IMR-90 (cell line): ENCODE data around the gene SRR. TPM values are rescaled to one million over a fixed set of nuclear protein-coding genes. Genes with fewer than 3 reads are reported as not detected.
A peak's percentile ranks its signal among the peaks of the same experiment; 100 is the strongest.

Experiments
- ATAC-seq: fragments of 200-7000 bp; cut with Tn5 transposase; 2 replicates; pipeline ENCODE4 v1.9.1; 2020; ENCODE audit warnings: low read depth, mild to moderate bottlenecking, moderate library complexity
- BruUV-seq: library from RNA; stranded (reverse); fragments of 400-500 nt; replicated peaks from 2 replicates; lab custom pipeline; 2021; lab: Mats Ljungman, UMichigan
- CTCF ChIA-PET: fragments of 300-600 bp; formaldehyde crosslinking; extraction: SDS; loops from one replicate; lab custom pipeline; 2021; ENCODE audit warnings: antibody characterized with exemption; lab: Yijun Ruan, JAX
- POLR2A ChIA-PET: fragments of 300-600 bp; sonication (Branson Sonifier 250); formaldehyde crosslinking; loops from one replicate; lab custom pipeline; 2022; ENCODE audit warnings: antibody characterized with exemption; ENCODE audit not compliant: unreplicated experiment; lab: Charles Lee
- DNase-seq: peaks from one replicate; pipeline ENCODE4 v3.0.0; 2013
- H2AFZ ChIP-seq: replicated peaks from 2 replicates; pipeline ENCODE3; 2013; ENCODE audit warnings: low read length, mild to moderate bottlenecking; ENCODE audit not compliant: poor library complexity
- H2AK5ac ChIP-seq: 2 replicates; pipeline ENCODE4 v1.6.1; 2013; ENCODE audit warnings: low read depth, low read length, inconsistent platforms
- H2AK9ac ChIP-seq: replicated peaks from 2 replicates; pipeline ENCODE3; 2013; ENCODE audit warnings: mild to moderate bottlenecking, low read depth, low read length, moderate library complexity; ENCODE audit not compliant: poor library complexity
- H2BK120ac ChIP-seq: 2 replicates; pipeline ENCODE4 v1.6.1; 2013; ENCODE audit warnings: low read depth, low read length, inconsistent platforms
- H2BK15ac ChIP-seq: 3 replicates; pipeline ENCODE4 v1.6.1; 2013; ENCODE audit warnings: low read depth, low read length, inconsistent platforms
- H2BK20ac ChIP-seq: 2 replicates; pipeline ENCODE4 v1.6.1; 2013; ENCODE audit warnings: low read depth, mild to moderate bottlenecking, inconsistent platforms, low read length, moderate library complexity
- H2BK5ac ChIP-seq: 2 replicates; pipeline ENCODE4 v1.6.1; 2013; ENCODE audit warnings: mild to moderate bottlenecking, low read depth, low read length, inconsistent platforms; ENCODE audit not compliant: poor library complexity, severe bottlenecking
- H3K14ac ChIP-seq: replicated peaks from 2 replicates; pipeline ENCODE4 v1.6.1; 2013; ENCODE audit warnings: low read depth, low read length, inconsistent platforms
- H3K18ac ChIP-seq: 2 replicates; pipeline ENCODE4 v1.6.1; 2013; ENCODE audit warnings: low read depth, low read length, control low read depth
- H3K23ac ChIP-seq: 2 replicates; pipeline ENCODE4 v1.6.1; 2013; ENCODE audit warnings: low read depth, low read length, inconsistent platforms
- H3K27ac ChIP-seq: 2 replicates; pipeline ENCODE4 v1.5.1; 2013; ENCODE audit warnings: mild to moderate bottlenecking, control low read depth, low read length; ENCODE audit not compliant: insufficient read depth
- H3K27me3 ChIP-seq: 2 replicates; pipeline ENCODE4 v1.6.1; 2013; ENCODE audit warnings: low read length; ENCODE audit not compliant: control insufficient read depth, insufficient read depth
- H3K36me3 ChIP-seq: 2 replicates; pipeline ENCODE4 v1.6.1; 2013; ENCODE audit warnings: low read length, mixed read lengths; ENCODE audit not compliant: control insufficient read depth, insufficient read depth
- H3K4ac ChIP-seq: 2 replicates; pipeline ENCODE4 v1.6.1; 2013; ENCODE audit warnings: low read depth, low read length, inconsistent platforms
- H3K4me1 ChIP-seq: 2 replicates; pipeline ENCODE4 v1.6.1; 2013; ENCODE audit warnings: low read length, mixed read lengths; ENCODE audit not compliant: control insufficient read depth, insufficient read depth
- H3K4me2 ChIP-seq: 2 replicates; pipeline ENCODE4 v1.6.1; 2013; ENCODE audit warnings: low read depth, mild to moderate bottlenecking, control low read depth, low read length, moderate library complexity
- H3K4me3 ChIP-seq: 2 replicates; pipeline ENCODE4 v1.5.1; 2013; ENCODE audit warnings: low read depth, mild to moderate bottlenecking, control low read depth, low read length, moderate library complexity; ENCODE audit not compliant: insufficient read depth
- H3K56ac ChIP-seq: 2 replicates; pipeline ENCODE4 v1.6.1; 2013; ENCODE audit warnings: low read length, inconsistent platforms; ENCODE audit not compliant: insufficient read depth; ENCODE audit errors: extremely low read depth
- H3K79me1 ChIP-seq, 2 experiments: 2 replicates each; pipeline ENCODE4 v1.6.1; 2013; ENCODE audit warnings: low read length in 2 of 2, inconsistent platforms in 1 of 2, low read depth in 1 of 2
- H3K9ac ChIP-seq: 2 replicates; pipeline ENCODE4 v1.6.1; 2013; ENCODE audit warnings: low read depth, low read length, control low read depth
- H3K9me1 ChIP-seq: 2 replicates; pipeline ENCODE4 v1.6.1; 2013; ENCODE audit warnings: low read length, inconsistent platforms; ENCODE audit not compliant: insufficient read depth
- H3K9me3 ChIP-seq: 2 replicates; pipeline ENCODE4 v1.6.1; 2013; ENCODE audit warnings: low read length; ENCODE audit not compliant: control insufficient read depth, insufficient read depth
- H4K20me1 ChIP-seq: 2 replicates; pipeline ENCODE4 v1.6.1; 2013; ENCODE audit warnings: low read length, inconsistent platforms; ENCODE audit not compliant: insufficient read depth
- H4K5ac ChIP-seq: 2 replicates; pipeline ENCODE4 v1.6.1; 2013; ENCODE audit warnings: mild to moderate bottlenecking, low read depth, low read length, control low read depth
- H4K8ac ChIP-seq, 2 experiments: 2 replicates each; pipeline ENCODE4 v1.6.1; 2013; ENCODE audit warnings: low read depth in 2 of 2, low read length in 2 of 2, control low read depth in 1 of 2, inconsistent platforms in 1 of 2
- H4K91ac ChIP-seq: 2 replicates; pipeline ENCODE4 v1.6.1; 2013; ENCODE audit warnings: low read depth, low read length, inconsistent platforms; ENCODE audit not compliant: insufficient read depth
- BHLHE40 ChIP-seq: fragments of 150-350 bp; IDR thresholded peaks from 2 replicates; pipeline ENCODE4 v1.6.1; 2016; ENCODE audit warnings: mild to moderate bottlenecking, low read depth, low read length
- CEBPB ChIP-seq: IDR thresholded peaks from 2 replicates; pipeline ENCODE4 v1.6.1; 2012; ENCODE audit warnings: low read depth, low read length, improper control_type of control experiment
- CHD1 ChIP-seq: IDR thresholded peaks from 2 replicates; pipeline ENCODE4 v1.6.1; 2012; ENCODE audit warnings: low read depth, low read length, improper control_type of control experiment
- ELK1 ChIP-seq: fragments of 150-350 bp; IDR thresholded peaks from 2 replicates; pipeline ENCODE4 v1.6.1; 2016; ENCODE audit warnings: low read depth, mild to moderate bottlenecking, low read length, moderate library complexity, borderline replicate concordance
- FOS ChIP-seq: fragments of 150-350 bp; IDR thresholded peaks from 2 replicates; pipeline ENCODE4 v1.6.1; 2016; ENCODE audit warnings: low read depth, low read length
- MAFK ChIP-seq: IDR thresholded peaks from 2 replicates; pipeline ENCODE4 v1.6.1; 2012; ENCODE audit warnings: low read depth, low read length, improper control_type of control experiment
- MAZ ChIP-seq: IDR thresholded peaks from 2 replicates; pipeline ENCODE4 v1.6.1; 2012; ENCODE audit warnings: low read depth, mild to moderate bottlenecking, low read length, improper control_type of control experiment, moderate library complexity, borderline replicate concordance
- MXI1 ChIP-seq: IDR thresholded peaks from 2 replicates; pipeline ENCODE4 v1.6.1; 2012; ENCODE audit warnings: low read depth, mild to moderate bottlenecking, low read length, moderate library complexity, borderline replicate concordance
- NFE2L2 ChIP-seq: fragments of 150-350 bp; IDR thresholded peaks from 2 replicates; pipeline ENCODE4 v1.6.1; 2016; ENCODE audit warnings: low read depth, mild to moderate bottlenecking, low read length
- POLR2A ChIP-seq: IDR thresholded peaks from 2 replicates; pipeline ENCODE4 v1.6.1; 2012; ENCODE audit warnings: mild to moderate bottlenecking, low read depth, low read length
- RCOR1 ChIP-seq: IDR thresholded peaks from 2 replicates; pipeline ENCODE4 v1.6.1; 2012; ENCODE audit warnings: mild to moderate bottlenecking, low read length, improper control_type of control experiment; ENCODE audit not compliant: insufficient replicate concordance
- RFX5 ChIP-seq: IDR thresholded peaks from 2 replicates; pipeline ENCODE4 v1.8.0; 2012; ENCODE audit warnings: low read depth, mild to moderate bottlenecking, low read length, moderate library complexity
- SMC3 ChIP-seq: fragments of 150-350 bp; IDR thresholded peaks from 2 replicates; pipeline ENCODE4 v1.6.1; 2016; ENCODE audit warnings: low read depth, mild to moderate bottlenecking, antibody characterized with exemption, low read length, moderate library complexity
- WGBS, 2 experiments: methylation state at CpG; one replicate each; pipeline versions ENCODE4 v1.1.5 to v1.1.7; 2013; ENCODE audit warnings: missing lambda C conversion rate in 2 of 2; ENCODE audit not compliant: insufficient read length in 1 of 2; ENCODE audit errors: extremely low coverage in 2 of 2; 5-methylcytosine and 5-hydroxymethylcytosine counted together
- dilution Hi-C: fragments of 300-500 bp; cut with HindIII; formaldehyde crosslinking; loops from one replicate; pipeline ENCODE4 v1.14.3; 2018; ENCODE audit warnings: low sequenced_read_pairs; ENCODE audit not compliant: unreplicated experiment
- in situ Hi-C: fragments of 300-500 bp; cut with MboI; formaldehyde crosslinking; loops from 3 replicates; pipeline ENCODE4 v1.14.3; 2019; ENCODE audit warnings: low sequenced_read_pairs, inconsistent platforms, mixed read lengths
- intact Hi-C: fragments of 100-400 bp; cut with micrococcal nuclease; formaldehyde crosslinking; loops from 2 replicates; pipeline ENCODE4 v1.10.0; 2022
- polyA plus RNA-seq, 3 experiments: library from polyadenylated mRNA; depleted of rRNA; stranded (reverse); fragments of >200 nt; gene quantifications; 2 replicates each; pipeline ENCODE4 v1.2.3, GENCODE V29; 2012; ENCODE audit warnings: low replicate concordance in 1 of 3
- total RNA-seq: library from RNA; depleted of rRNA; stranded (reverse); fragments of >200 nt; gene quantifications from 2 replicates; pipeline ENCODE4 v1.2.3, GENCODE V29; 2012
- TF ChIP-seq, protein P1 (sequence below): fragments of 150-350 bp; IDR thresholded peaks from 2 replicates; pipeline ENCODE4 v1.6.1; 2017; ENCODE audit warnings: mild to moderate bottlenecking, antibody characterized with exemption, low read length, low read depth
- TF ChIP-seq, protein P2 (sequence below): conservative IDR thresholded peaks from 2 replicates; pipeline ENCODE4 v1.5.1; 2012; ENCODE audit warnings: mild to moderate bottlenecking, low read depth, low read length, improper control_type of control experiment

The SRR gene
- total and polyA plus RNA-seq, 2 of the 4 experiments (the other 2 are of a cell fraction), result 14.5 to 52.7 TPM

DNA sequence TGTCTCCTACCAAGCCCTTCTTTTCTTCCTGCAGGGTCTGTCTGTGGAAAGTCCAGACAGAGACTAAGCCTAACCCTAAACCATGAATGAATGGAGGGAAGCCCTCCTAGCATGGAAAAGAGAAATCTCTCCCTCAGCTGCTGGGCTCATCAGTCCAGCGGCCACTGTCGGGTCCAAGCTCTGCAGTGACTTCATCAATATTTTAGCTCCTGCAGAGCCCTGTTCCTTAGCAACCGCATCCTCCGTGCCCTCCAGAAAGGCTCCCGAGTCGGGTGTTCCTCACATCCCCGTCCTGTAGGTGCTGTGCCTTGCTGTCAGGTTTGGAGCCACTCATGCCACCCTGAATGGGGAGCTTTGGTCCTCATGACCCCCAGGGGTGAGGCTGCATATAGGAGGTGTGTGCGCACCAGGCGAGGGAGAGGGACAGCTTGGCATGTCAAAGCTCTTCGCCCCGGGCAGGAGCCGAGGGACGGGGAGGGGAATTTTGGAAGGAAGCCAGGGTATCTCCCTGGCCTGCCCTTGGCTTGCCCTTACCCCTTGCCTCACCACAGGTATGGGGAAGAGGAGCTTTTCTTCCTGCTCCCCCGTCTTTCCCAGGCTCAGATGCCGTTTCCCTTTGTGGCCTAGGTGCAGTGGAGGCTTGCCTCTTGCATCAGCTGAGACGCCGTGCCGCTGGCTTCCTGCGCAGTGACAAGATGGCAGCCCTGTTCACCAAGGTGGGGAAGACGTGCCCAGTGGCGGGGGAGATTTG is 57.4 kb downstream of the SRR start:
- H2AK5ac ChIP-seq, result peak overlapping the region; percentile 86; the same call in 1 of the 2 replicates
- H3K79me1 ChIP-seq, result peaks cover 5 to 20% of the 10 kb centered on the region in 2 experiments; a peak in 2 of 4 replicates
- no peak overlapping the region for H4K5ac ChIP-seq
- no peak overlapping the region for H2BK5ac ChIP-seq
- 90% methylated on average over 6 of the region's 21 CpGs; no CpG with 5 or more reads in 1 of the 2 experiments for WGBS, 2 experiments
- no peak overlapping the region for H3K4me3 ChIP-seq
- H3K27ac ChIP-seq, result no peak overlapping the region
- H4K20me1 ChIP-seq, result peaks cover 33% of the 10 kb centered on the region
- H3K18ac ChIP-seq, result no peak overlapping the region
- H4K91ac ChIP-seq, result no peak overlapping the region
- no peak overlapping the region for H3K56ac ChIP-seq
- H3K9me1 ChIP-seq, result peaks cover 23% of the 10 kb centered on the region
- H3K4ac ChIP-seq, result no peak overlapping the region
- H2AFZ ChIP-seq, result peak overlapping the region; percentile 41
- no peaks in the 10 kb centered on the region for H3K9me3 ChIP-seq
- ATAC-seq, result no peak
- dilution Hi-C loops, result no loop called here
- peak overlapping the region; percentile 77 for H2AK9ac ChIP-seq
- no peak overlapping the region for H3K23ac ChIP-seq
- no peaks in the 10 kb centered on the region for H3K27me3 ChIP-seq
- H2BK15ac ChIP-seq, result no peak overlapping the region; the same call in 2 of the 3 replicates
- H2BK120ac ChIP-seq, result no peak overlapping the region
- in situ Hi-C loops, result no loop called here
- no peak overlapping the region for H3K9ac ChIP-seq
- no peak for DNase-seq
- intact Hi-C loops, result no loop called here
- H3K4me1 ChIP-seq, result peaks cover 8% of the 10 kb centered on the region
- H2BK20ac ChIP-seq, result no peak overlapping the region
- CTCF ChIA-PET, result no interaction called here
- no peak overlapping the region for H3K4me2 ChIP-seq
- H3K14ac ChIP-seq, result no peak overlapping the region
- POLR2A ChIA-PET, result no interaction called here
- H4K8ac ChIP-seq, result no peak overlapping the region
- H3K36me3 ChIP-seq, result peaks cover 37% of the 10 kb centered on the region
- BruUV-seq, result no TSS peak
- no peak for TF ChIP-seq CEBPB
- TF ChIP-seq, protein P1, sequence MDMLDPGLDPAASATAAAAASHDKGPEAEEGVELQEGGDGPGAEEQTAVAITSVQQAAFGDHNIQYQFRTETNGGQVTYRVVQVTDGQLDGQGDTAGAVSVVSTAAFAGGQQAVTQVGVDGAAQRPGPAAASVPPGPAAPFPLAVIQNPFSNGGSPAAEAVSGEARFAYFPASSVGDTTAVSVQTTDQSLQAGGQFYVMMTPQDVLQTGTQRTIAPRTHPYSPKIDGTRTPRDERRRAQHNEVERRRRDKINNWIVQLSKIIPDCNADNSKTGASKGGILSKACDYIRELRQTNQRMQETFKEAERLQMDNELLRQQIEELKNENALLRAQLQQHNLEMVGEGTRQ, result no peak
- no peak for TF ChIP-seq POLR2A
- TF ChIP-seq CHD1, result no peak
- no peak for TF ChIP-seq MXI1
- no peak for TF ChIP-seq MAFK
- TF ChIP-seq SMC3, result no peak
- TF ChIP-seq BHLHE40, result no peak
- TF ChIP-seq MAZ, result no peak
- TF ChIP-seq FOS, result no peak
- no peak for TF ChIP-seq ELK1
- TF ChIP-seq, protein P2, sequence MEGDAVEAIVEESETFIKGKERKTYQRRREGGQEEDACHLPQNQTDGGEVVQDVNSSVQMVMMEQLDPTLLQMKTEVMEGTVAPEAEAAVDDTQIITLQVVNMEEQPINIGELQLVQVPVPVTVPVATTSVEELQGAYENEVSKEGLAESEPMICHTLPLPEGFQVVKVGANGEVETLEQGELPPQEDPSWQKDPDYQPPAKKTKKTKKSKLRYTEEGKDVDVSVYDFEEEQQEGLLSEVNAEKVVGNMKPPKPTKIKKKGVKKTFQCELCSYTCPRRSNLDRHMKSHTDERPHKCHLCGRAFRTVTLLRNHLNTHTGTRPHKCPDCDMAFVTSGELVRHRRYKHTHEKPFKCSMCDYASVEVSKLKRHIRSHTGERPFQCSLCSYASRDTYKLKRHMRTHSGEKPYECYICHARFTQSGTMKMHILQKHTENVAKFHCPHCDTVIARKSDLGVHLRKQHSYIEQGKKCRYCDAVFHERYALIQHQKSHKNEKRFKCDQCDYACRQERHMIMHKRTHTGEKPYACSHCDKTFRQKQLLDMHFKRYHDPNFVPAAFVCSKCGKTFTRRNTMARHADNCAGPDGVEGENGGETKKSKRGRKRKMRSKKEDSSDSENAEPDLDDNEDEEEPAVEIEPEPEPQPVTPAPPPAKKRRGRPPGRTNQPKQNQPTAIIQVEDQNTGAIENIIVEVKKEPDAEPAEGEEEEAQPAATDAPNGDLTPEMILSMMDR, result no peak
- no peak for TF ChIP-seq RCOR1
- no peak for TF ChIP-seq RFX5
- TF ChIP-seq NFE2L2, result no peak
